GM23338 (cell line): ENCODE results near the gene CACNA1C. TPM values are rescaled to one million over a fixed set of nuclear protein-coding genes. Genes with fewer than 3 reads are reported as not detected.

Experiments used
- ATAC-seq: fragments of 200-7000 bp; cut with Tn5 transposase; 3 replicates; pipeline ENCODE4 v1.9.1; 2020
- DNase-seq: peaks from one replicate; pipeline ENCODE4 v3.0.0-alpha.2; 2015; ENCODE audit warnings: low spot score
- H2AFZ ChIP-seq: fragments of 200-600 bp; sonication (generic); 2 replicates; pipeline ENCODE4 v1.8.0; 2016; ENCODE audit warnings: antibody characterized with exemption, mild to moderate bottlenecking, moderate library complexity
- H3F3A ChIP-seq: fragments of 200-600 bp; sonication (generic); replicated peaks from 2 replicates; pipeline ENCODE4 v1.8.0; 2017; ENCODE audit warnings: antibody characterized with exemption, mixed run types, low read depth
- H3K27ac ChIP-seq: fragments of 200-600 bp; sonication (generic); 2 replicates; pipeline ENCODE4 v1.6.1; 2016; ENCODE audit warnings: low read depth
- H3K27me3 ChIP-seq: fragments of 200-600 bp; sonication (generic); 2 replicates; pipeline ENCODE4 v1.8.0; 2016; ENCODE audit warnings: mild to moderate bottlenecking, mixed run types, moderate library complexity; ENCODE audit not compliant: insufficient read depth
- H3K36me3 ChIP-seq: fragments of 200-600 bp; sonication (generic); 2 replicates; pipeline ENCODE4 v1.8.0; 2016; ENCODE audit warnings: mild to moderate bottlenecking; ENCODE audit not compliant: insufficient read depth
- H3K4me1 ChIP-seq: fragments of 200-600 bp; sonication (generic); 2 replicates; pipeline ENCODE4 v1.8.0; 2016; ENCODE audit warnings: mild to moderate bottlenecking, moderate library complexity; ENCODE audit not compliant: insufficient read depth
- H3K4me2 ChIP-seq: fragments of 200-600 bp; sonication (generic); 2 replicates; pipeline ENCODE4 v1.7.1; 2017; ENCODE audit warnings: mixed run types
- H3K4me3 ChIP-seq: fragments of 200-600 bp; sonication (generic); 2 replicates; pipeline ENCODE4 v1.6.1; 2016; ENCODE audit warnings: mixed run types
- H3K79me2 ChIP-seq: fragments of 200-600 bp; sonication (generic); replicated peaks from 2 replicates; pipeline ENCODE4 v1.8.0; 2017; ENCODE audit warnings: mild to moderate bottlenecking; ENCODE audit not compliant: insufficient read depth
- H3K9me2 ChIP-seq: fragments of 200-600 bp; sonication (generic); 2 replicates; pipeline ENCODE4 v1.8.0; 2017; ENCODE audit not compliant: insufficient read depth
- H4K20me1 ChIP-seq: fragments of 200-600 bp; sonication (generic); replicated peaks from 2 replicates; pipeline ENCODE4 v1.8.0; 2017; ENCODE audit warnings: mild to moderate bottlenecking; ENCODE audit not compliant: insufficient read depth
- H3K27ac Mint-ChIP-seq: 2 replicates; pipeline ENCODE4 v1.8.0; 2020; ENCODE audit warnings: inconsistent platforms, mild to moderate bottlenecking, moderate library complexity, mixed read lengths
- H3K27me3 Mint-ChIP-seq: 3 replicates; pipeline ENCODE4 v1.8.0; 2022; ENCODE audit warnings: low read depth, mild to moderate bottlenecking, moderate library complexity, mixed read lengths, inconsistent platforms; ENCODE audit not compliant: insufficient read depth, poor library complexity
- H3K36me3 Mint-ChIP-seq: 3 replicates; pipeline ENCODE4 v1.8.0; 2021; ENCODE audit warnings: low read depth, mild to moderate bottlenecking, inconsistent platforms, moderate library complexity, mixed read lengths
- H3K4me1 Mint-ChIP-seq: 3 replicates; pipeline ENCODE4 v1.8.0; 2020; ENCODE audit warnings: mild to moderate bottlenecking, inconsistent platforms, mixed read lengths
- H3K4me3 Mint-ChIP-seq: 3 replicates; pipeline ENCODE4 v1.8.0; 2021; ENCODE audit warnings: moderate library complexity, mild to moderate bottlenecking, inconsistent platforms, mixed read lengths
- H3K9me3 Mint-ChIP-seq: 3 replicates; pipeline ENCODE4 v1.8.0; 2020; ENCODE audit warnings: moderate library complexity, mild to moderate bottlenecking, inconsistent platforms, mixed read lengths
- JUNB ChIP-seq: IDR thresholded peaks from one replicate; pipeline ENCODE4 v1.6.1; 2016; ENCODE audit warnings: antibody characterized with exemption; ENCODE audit not compliant: unreplicated experiment
- POLR2AphosphoS5 ChIP-seq: IDR thresholded peaks from 2 replicates; pipeline ENCODE4 v1.6.1; 2016; ENCODE audit warnings: antibody characterized with exemption, low read depth
- STAT1 ChIP-seq: IDR thresholded peaks from one replicate; pipeline ENCODE4 v1.6.1; 2016; ENCODE audit warnings: antibody characterized with exemption; ENCODE audit not compliant: unreplicated experiment
- polyA plus RNA-seq: library from polyadenylated mRNA; unstranded; fragments of >200 nt; fragmentation: Nextera tagmentation; extraction: Ambion mirVana; gene quantifications from 2 replicates; pipeline ENCODE4 v1.2.1, GENCODE V29; 2016
- total RNA-seq: library from RNA; depleted of rRNA; stranded (reverse); fragments of >200 nt; shearing (Covaris generic); gene quantifications from 2 replicates; pipeline ENCODE4 v1.2.3, GENCODE V29; 2014
- TF ChIP-seq, protein P1 (sequence below): IDR thresholded peaks from one replicate; pipeline ENCODE4 v1.6.1; 2018; ENCODE audit warnings: antibody characterized with exemption; ENCODE audit not compliant: unreplicated experiment
- TF ChIP-seq, protein P2 (sequence below): IDR thresholded peaks from 2 replicates; pipeline ENCODE4 v1.6.1; 2016; ENCODE audit warnings: antibody characterized with exemption
- TF ChIP-seq, protein P3 (sequence below): fragments of 250-450 bp; sonication (Bioruptor Pico); IDR thresholded peaks from 2 replicates; pipeline ENCODE4 v1.5.0; 2020; ENCODE audit warnings: mild to moderate bottlenecking, moderate library complexity

Gene CACNA1C
- total and polyA plus RNA-seq, 2 experiments from 2014 or later: 0.78 to 2.1 TPM

DNA sequence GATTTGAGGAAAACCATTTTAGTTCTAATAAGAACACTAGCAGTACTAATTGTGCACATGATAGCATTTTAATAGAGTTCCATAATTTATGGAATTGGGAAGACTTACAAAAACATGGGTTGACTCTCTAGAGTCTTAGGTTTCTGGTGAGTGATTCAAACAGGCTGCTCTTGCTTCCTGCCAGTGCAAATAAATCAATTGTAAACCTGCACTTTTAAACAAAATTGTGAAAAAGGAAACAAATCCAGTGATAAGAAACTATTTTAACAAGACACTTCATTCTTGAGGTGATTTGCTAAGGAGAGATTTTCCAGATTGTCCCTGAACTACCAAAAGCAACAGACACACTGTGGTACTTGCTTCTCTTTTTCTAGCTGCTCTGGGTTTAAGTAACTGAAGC, 112.2 kb downstream of the CACNA1C start:
- no peaks in the 10 kb centered on the region for H3K36me3 ChIP-seq
- no peak overlapping the region for H3K27ac ChIP-seq
- ATAC-seq: no peak
- no peaks in the 10 kb centered on the region for H3K27me3 ChIP-seq
- no peak overlapping the region for H2AFZ ChIP-seq
- H3K4me2 ChIP-seq: no peak overlapping the region
- H3K4me1 Mint-ChIP-seq: peaks cover 12% of the 10 kb centered on the region; the same call in 2 of the 3 replicates
- H3K4me3 ChIP-seq: no peak overlapping the region
- no peaks in the 10 kb centered on the region for H3K4me1 ChIP-seq
- H3K27me3 Mint-ChIP-seq: no peaks in the 10 kb centered on the region
- H4K20me1 ChIP-seq: no peaks in the 10 kb centered on the region
- TF ChIP-seq STAT1 (no peak), POLR2AphosphoS5 (no peak), JUNB (no peak)
- TF ChIP-seq, protein P1, sequence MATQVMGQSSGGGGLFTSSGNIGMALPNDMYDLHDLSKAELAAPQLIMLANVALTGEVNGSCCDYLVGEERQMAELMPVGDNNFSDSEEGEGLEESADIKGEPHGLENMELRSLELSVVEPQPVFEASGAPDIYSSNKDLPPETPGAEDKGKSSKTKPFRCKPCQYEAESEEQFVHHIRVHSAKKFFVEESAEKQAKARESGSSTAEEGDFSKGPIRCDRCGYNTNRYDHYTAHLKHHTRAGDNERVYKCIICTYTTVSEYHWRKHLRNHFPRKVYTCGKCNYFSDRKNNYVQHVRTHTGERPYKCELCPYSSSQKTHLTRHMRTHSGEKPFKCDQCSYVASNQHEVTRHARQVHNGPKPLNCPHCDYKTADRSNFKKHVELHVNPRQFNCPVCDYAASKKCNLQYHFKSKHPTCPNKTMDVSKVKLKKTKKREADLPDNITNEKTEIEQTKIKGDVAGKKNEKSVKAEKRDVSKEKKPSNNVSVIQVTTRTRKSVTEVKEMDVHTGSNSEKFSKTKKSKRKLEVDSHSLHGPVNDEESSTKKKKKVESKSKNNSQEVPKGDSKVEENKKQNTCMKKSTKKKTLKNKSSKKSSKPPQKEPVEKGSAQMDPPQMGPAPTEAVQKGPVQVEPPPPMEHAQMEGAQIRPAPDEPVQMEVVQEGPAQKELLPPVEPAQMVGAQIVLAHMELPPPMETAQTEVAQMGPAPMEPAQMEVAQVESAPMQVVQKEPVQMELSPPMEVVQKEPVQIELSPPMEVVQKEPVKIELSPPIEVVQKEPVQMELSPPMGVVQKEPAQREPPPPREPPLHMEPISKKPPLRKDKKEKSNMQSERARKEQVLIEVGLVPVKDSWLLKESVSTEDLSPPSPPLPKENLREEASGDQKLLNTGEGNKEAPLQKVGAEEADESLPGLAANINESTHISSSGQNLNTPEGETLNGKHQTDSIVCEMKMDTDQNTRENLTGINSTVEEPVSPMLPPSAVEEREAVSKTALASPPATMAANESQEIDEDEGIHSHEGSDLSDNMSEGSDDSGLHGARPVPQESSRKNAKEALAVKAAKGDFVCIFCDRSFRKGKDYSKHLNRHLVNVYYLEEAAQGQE: no peak
- TF ChIP-seq, protein P2, sequence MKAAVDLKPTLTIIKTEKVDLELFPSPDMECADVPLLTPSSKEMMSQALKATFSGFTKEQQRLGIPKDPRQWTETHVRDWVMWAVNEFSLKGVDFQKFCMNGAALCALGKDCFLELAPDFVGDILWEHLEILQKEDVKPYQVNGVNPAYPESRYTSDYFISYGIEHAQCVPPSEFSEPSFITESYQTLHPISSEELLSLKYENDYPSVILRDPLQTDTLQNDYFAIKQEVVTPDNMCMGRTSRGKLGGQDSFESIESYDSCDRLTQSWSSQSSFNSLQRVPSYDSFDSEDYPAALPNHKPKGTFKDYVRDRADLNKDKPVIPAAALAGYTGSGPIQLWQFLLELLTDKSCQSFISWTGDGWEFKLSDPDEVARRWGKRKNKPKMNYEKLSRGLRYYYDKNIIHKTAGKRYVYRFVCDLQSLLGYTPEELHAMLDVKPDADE: no peak
- TF ChIP-seq, protein P3, sequence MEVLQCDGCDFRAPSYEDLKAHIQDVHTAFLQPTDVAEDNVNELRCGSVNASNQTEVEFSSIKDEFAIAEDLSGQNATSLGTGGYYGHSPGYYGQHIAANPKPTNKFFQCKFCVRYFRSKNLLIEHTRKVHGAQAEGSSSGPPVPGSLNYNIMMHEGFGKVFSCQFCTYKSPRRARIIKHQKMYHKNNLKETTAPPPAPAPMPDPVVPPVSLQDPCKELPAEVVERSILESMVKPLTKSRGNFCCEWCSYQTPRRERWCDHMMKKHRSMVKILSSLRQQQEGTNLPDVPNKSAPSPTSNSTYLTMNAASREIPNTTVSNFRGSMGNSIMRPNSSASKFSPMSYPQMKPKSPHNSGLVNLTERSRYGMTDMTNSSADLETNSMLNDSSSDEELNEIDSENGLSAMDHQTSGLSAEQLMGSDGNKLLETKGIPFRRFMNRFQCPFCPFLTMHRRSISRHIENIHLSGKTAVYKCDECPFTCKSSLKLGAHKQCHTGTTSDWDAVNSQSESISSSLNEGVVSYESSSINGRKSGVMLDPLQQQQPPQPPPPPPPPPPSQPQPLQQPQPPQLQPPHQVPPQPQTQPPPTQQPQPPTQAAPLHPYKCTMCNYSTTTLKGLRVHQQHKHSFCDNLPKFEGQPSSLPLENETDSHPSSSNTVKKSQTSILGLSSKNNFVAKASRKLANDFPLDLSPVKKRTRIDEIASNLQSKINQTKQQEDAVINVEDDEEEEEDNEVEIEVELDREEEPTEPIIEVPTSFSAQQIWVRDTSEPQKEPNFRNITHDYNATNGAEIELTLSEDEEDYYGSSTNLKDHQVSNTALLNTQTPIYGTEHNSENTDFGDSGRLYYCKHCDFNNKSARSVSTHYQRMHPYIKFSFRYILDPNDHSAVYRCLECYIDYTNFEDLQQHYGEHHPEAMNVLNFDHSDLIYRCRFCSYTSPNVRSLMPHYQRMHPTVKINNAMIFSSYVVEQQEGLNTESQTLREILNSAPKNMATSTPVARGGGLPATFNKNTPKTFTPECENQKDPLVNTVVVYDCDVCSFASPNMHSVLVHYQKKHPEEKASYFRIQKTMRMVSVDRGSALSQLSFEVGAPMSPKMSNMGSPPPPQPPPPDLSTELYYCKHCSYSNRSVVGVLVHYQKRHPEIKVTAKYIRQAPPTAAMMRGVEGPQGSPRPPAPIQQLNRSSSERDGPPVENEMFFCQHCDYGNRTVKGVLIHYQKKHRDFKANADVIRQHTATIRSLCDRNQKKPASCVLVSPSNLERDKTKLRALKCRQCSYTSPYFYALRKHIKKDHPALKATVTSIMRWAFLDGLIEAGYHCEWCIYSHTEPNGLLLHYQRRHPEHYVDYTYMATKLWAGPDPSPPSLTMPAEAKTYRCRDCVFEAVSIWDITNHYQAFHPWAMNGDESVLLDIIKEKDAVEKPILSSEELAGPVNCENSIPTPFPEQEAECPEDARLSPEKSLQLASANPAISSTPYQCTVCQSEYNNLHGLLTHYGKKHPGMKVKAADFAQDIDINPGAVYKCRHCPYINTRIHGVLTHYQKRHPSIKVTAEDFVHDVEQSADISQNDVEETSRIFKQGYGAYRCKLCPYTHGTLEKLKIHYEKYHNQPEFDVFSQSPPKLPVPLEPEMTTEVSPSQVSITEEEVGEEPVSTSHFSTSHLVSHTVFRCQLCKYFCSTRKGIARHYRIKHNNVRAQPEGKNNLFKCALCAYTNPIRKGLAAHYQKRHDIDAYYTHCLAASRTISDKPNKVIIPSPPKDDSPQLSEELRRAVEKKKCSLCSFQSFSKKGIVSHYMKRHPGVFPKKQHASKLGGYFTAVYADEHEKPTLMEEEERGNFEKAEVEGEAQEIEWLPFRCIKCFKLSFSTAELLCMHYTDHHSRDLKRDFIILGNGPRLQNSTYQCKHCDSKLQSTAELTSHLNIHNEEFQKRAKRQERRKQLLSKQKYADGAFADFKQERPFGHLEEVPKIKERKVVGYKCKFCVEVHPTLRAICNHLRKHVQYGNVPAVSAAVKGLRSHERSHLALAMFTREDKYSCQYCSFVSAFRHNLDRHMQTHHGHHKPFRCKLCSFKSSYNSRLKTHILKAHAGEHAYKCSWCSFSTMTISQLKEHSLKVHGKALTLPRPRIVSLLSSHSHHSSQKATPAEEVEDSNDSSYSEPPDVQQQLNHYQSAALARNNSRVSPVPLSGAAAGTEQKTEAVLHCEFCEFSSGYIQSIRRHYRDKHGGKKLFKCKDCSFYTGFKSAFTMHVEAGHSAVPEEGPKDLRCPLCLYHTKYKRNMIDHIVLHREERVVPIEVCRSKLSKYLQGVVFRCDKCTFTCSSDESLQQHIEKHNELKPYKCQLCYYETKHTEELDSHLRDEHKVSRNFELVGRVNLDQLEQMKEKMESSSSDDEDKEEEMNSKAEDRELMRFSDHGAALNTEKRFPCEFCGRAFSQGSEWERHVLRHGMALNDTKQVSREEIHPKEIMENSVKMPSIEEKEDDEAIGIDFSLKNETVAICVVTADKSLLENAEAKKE (CRISPR knock-in tag): no peak
- H3K36me3 Mint-ChIP-seq: no peaks in the 10 kb centered on the region
- peaks cover 14% of the 10 kb centered on the region; the same call in 2 of the 3 replicates for H3K9me3 Mint-ChIP-seq
- no peak for DNase-seq
- no peaks in the 10 kb centered on the region for H3F3A ChIP-seq
- H3K27ac Mint-ChIP-seq: no peak overlapping the region
- H3K79me2 ChIP-seq: no peaks in the 10 kb centered on the region
- no peak overlapping the region for H3K4me3 Mint-ChIP-seq
- H3K9me2 ChIP-seq: peaks cover 10% of the 10 kb centered on the region; the same call in 1 of the 2 replicates
